Measurements from ENCODE around the gene CD226.

DNA sequence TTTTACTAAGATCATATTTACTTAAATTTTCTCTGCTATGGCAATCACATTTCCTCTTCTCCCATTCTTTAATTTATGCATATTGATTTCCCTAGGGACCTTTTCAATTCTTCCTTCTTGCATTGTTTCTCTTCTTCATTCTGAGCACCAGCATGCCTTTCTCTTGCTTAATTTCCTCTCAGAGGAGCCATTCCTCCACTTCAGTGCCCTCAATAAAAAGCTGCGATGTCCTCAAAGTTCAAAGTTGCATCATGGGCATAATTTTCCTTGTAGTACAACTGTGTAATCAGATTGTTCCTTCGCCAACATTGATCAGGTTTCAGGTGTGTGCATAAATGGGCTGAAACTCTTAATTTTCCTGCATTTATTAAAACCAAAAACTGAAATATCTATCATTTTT, 21.8 kb upstream of the CD226 start:
- TF ChIP-seq, protein P1, sequence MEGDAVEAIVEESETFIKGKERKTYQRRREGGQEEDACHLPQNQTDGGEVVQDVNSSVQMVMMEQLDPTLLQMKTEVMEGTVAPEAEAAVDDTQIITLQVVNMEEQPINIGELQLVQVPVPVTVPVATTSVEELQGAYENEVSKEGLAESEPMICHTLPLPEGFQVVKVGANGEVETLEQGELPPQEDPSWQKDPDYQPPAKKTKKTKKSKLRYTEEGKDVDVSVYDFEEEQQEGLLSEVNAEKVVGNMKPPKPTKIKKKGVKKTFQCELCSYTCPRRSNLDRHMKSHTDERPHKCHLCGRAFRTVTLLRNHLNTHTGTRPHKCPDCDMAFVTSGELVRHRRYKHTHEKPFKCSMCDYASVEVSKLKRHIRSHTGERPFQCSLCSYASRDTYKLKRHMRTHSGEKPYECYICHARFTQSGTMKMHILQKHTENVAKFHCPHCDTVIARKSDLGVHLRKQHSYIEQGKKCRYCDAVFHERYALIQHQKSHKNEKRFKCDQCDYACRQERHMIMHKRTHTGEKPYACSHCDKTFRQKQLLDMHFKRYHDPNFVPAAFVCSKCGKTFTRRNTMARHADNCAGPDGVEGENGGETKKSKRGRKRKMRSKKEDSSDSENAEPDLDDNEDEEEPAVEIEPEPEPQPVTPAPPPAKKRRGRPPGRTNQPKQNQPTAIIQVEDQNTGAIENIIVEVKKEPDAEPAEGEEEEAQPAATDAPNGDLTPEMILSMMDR (IDR thresholded peaks at IDR 0.05): no peak
- no peak for TF ChIP-seq EZH2 (IDR thresholded peaks at IDR 0.05)
